GM19043 (cell line): Measurements from ENCODE around the gene ZNF221.
A peak's percentile ranks its signal among the peaks of the same experiment; 100 is the strongest.

Experiments used
- ATAC-seq: cut with Tn5 transposase; IDR thresholded peaks from one replicate; pipeline ENCODE4 v1.9.1; 2021; ENCODE audit warnings: low read depth; ENCODE audit not compliant: unreplicated experiment

The ZNF221 gene

GRCh38 chr19:43956827-43957226 is 5.8 kb downstream of the ZNF221 start:
- no peak for ATAC-seq

- no peak for ATAC-seq
Measured at GRCh38 chr19:43957891-43958290, 6.9 kb downstream of the ZNF221 start.

GRCh38 chr19:43960411-43960810 is 9.4 kb downstream of the ZNF221 start:
- no peak for ATAC-seq

- ATAC-seq, result no peak
Measured at GRCh38 chr19:43966079-43966694, 15.2 kb downstream of the ZNF221 start.

- ATAC-seq, result no peak
Measured at GRCh38 chr19:43976732-43977131, 25.7 kb downstream of the ZNF221 start.

- no peak for ATAC-seq
Measured at GRCh38 chr19:43983544-43983911, 32.5 kb downstream of the ZNF221 start.

- no peak for ATAC-seq
Measured at GRCh38 chr19:43983912-43984686, 33.1 kb downstream of the ZNF221 start, which contains the start of gene ZNF155. Gene ZNF155, plus strand, starts transcription at chr19:43984188. Its CDS starts 4,356 bp downstream, at chr19:43988544.

- ATAC-seq, result no peak
Measured at GRCh38 chr19:43984687-43985000, 33.6 kb downstream of the ZNF221 start.

GRCh38 chr19:43997631-43998290 is 46.7 kb downstream of the ZNF221 start:
- ATAC-seq, result no peak

GRCh38 chr19:44002212-44002565 is 51.2 kb downstream of the ZNF221 start:
- no peak for ATAC-seq

- ATAC-seq, result peak; percentile 91
Measured at GRCh38 chr19:44002566-44003460, 51.8 kb downstream of the ZNF221 start, which contains the start of gene ZNF230. Gene ZNF230, plus strand, starts transcription at chr19:44002957. Its CDS starts 4,122 bp downstream, at chr19:44007079.

GRCh38 chr19:44003461-44004009 is 52.5 kb downstream of the ZNF221 start:
- no peak for ATAC-seq

- no peak for ATAC-seq
Measured at GRCh38 chr19:44005973-44006372, 54.9 kb downstream of the ZNF221 start.

- ATAC-seq, result no peak
Measured at GRCh38 chr19:44007473-44007872, 56.4 kb downstream of the ZNF221 start.

GRCh38 chr19:44010468-44010867 is 59.4 kb downstream of the ZNF221 start:
- no peak for ATAC-seq
